HG03135 (cell line): Measurements from ENCODE around the gene CAMTA1.

Source experiments
- ATAC-seq: cut with Tn5 transposase; IDR thresholded peaks from one replicate; pipeline ENCODE4 v1.9.1; 2021; ENCODE audit warnings: mild to moderate bottlenecking, moderate library complexity; ENCODE audit not compliant: unreplicated experiment

Gene CAMTA1

DNA sequence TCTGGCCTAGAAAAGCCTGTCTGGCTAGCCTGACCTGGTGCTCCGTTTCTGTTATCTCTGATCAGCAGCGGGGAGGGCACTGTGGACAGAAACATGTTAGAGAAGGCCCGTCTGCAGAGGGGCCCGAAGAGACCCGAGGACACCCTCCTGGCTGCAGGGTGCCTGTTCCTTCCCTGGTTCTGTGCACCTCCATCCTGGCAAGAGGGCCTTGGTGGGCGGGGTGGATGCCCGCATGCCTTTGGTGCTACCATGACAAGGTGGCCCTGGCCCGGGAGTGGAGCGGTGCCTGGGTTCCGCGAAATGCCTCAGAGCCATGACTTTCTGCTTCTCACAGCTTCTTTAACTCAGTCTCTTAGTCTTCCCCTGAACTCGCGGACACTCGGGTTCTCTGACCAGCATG lies 233.6 kb downstream of the CAMTA1 start:
- ATAC-seq, result no peak

DNA sequence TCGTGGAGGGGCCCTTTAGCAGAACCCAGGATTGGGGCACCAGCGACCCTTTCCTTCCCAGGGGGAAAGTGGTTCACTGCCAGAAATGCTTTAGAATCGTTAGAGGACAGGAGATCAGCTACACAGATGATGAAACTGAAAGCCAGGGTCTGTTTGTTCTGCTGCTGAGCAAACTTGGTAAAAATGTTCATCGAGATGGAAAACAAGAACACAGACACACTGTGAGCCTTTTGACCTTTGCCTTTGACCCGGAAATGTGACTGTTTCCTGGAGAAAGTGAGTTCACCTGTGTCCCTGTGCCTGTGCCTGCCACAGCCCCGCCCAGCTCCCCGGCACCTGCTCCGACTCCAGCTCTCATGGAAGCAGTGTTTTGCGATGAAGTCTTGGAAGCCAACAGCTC lies 234.3 kb downstream of the CAMTA1 start:
- no peak for ATAC-seq

DNA sequence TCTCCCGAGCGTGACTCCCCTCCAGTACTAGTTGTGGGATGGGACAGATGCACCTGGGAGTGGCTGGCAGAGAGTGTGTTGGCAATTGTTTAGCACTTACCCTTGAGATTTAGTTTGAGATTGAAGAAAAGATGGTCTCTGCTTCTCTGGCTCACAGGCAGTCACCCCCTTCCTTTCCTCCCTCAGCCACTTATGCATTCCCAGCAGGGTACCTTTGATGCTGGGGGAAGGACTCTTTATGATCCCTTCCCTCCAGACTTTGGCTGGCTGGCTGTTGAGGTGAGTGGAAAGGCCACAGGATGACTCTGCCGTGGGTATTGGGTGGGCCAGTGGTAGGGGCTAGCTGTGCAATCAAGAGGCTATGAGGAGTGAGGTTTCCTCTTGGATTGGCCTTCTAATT lies 236.8 kb downstream of the CAMTA1 start:
- no peak for ATAC-seq

DNA sequence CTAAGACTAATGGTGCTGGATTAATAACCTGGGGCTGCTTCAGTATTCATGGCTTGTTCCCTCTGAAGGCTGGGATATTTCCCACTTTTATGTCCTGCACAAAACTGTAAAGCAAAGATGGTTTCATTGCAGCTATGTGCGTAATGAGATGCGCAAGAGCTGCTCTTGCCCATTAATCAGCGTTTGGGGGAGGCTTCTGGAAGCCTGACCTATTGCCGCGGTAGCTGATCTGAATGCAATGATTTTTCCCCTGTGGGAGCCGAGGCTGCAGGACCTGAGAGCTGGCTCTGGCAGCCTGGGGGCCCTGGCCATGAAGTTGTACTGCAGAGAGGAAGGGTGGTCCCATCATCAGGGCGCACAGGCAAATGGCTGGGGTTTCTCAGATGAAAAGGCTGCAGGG lies 239.8 kb downstream of the CAMTA1 start:
- ATAC-seq, result no peak

DNA sequence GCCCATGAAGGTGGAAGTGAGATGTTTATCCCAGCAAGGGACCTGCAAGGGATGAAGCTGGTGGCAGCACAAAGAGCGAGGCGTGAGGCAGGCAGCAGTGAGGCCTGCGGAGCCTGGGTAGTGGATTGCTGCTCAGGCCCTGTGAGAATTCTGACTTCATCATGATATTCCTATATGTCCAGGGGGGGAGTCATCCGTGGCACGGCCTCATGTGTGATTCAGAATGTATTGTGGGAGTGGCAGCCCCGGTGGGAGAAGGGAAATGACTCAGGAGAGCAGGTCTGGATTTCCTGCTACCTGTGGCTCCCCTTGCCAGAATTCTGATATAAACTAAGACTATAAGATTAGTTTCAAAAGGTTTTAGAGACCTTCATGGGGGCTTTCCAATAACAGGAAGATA lies 240.9 kb downstream of the CAMTA1 start:
- ATAC-seq, result no peak

DNA sequence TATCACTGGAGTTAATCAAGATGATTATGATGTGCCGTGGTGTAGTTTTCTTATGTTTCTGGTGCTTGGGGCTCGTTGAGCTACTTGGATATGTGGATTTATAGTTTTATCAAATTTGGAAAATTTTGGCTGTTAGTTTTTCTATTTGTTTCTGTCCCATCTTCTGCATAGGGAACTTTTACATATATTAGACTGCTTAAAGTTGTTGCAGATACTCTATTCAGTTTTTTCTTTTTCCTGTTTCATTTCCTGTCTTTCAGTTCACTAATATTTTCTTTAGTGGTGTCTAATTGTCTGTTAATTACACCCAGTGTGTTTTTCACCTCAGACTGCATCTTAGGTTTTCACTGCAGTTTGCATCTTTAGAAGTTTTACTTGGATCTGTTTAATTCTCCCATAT lies 247.7 kb downstream of the CAMTA1 start:
- ATAC-seq, result no peak

DNA sequence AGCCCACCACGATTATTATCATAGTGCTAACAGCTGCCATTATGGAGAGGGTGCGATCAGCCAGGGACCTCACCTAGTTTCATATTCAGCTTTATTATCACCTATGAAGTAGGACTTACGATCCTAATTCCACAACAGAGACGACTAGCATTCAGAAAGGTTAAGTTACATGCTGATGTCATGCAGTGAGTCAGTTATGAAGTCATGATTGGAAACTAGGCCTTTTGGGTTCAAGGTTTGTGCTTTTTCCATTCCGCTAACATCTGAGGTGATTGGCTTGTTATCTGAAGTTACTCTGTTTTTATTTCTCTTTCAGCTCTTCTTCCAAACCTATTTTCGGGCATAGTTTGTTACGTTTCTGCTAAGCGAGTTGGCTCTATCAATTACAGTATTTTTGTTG lies 251.1 kb downstream of the CAMTA1 start:
- no peak for ATAC-seq

DNA sequence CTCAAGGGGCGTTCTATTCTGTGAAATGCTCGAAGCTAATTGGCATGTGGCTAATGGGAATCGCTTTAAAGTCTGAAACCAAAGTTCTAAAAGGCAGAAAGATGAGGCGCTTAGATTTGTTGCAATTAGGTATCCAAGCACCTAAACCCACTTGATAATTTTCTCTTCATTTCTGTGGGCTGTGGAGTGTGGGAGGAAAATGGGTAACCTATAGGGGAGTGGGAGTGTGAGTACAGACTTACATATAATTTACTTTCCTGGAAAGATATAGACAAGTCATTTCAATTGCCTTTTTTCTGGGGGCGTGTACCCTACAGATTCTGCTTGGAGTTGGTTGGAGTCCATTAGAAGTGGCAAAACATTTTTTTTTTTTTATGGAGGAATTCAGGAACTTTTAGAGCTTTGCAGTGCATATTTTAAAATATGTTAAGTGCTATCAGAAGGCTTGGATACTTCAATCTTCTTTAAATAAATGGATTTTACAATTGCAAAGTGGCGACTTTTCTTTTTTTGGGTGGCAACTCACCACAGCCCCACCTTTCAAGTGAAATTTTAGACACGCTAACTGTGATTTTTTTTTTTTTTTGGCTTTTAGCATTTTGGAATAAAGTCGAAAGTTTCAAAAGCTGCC lies 254.5 kb downstream of the CAMTA1 start:
- ATAC-seq, result no peak

DNA sequence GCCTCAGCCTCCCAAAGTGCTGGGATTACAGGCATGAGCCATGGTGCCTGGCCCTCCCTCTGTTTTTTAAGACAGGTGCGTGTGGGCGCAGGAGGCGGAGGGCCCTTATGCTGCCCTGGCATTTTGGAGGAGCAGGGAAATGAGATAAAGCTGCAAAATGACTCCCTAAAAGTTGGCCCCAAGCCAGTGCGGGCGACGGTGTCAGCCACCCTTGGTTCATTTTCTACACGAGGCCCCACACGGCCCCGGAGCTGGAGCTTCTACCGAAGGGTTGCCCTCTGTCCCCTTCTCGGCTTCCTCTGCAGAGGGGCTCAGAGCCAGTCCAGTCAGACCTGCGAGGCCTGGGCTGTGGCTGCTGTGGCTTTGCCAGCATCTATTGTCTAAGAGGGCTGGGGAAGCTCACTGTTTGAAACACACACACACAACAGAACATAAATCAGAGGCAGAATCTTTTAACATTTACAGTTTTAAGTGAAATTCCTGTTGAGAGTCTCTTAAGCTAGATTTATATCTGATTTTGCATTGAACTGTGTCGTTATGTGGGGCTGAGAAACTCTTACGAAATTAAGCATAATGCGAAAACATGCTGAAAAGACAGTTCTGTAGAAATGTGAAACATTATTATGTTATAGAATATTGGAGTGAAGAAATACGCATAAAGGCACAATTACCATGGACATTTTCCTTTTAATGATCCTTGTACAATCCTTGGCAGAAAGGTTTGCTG lies 255.9 kb downstream of the CAMTA1 start:
- no peak for ATAC-seq

DNA sequence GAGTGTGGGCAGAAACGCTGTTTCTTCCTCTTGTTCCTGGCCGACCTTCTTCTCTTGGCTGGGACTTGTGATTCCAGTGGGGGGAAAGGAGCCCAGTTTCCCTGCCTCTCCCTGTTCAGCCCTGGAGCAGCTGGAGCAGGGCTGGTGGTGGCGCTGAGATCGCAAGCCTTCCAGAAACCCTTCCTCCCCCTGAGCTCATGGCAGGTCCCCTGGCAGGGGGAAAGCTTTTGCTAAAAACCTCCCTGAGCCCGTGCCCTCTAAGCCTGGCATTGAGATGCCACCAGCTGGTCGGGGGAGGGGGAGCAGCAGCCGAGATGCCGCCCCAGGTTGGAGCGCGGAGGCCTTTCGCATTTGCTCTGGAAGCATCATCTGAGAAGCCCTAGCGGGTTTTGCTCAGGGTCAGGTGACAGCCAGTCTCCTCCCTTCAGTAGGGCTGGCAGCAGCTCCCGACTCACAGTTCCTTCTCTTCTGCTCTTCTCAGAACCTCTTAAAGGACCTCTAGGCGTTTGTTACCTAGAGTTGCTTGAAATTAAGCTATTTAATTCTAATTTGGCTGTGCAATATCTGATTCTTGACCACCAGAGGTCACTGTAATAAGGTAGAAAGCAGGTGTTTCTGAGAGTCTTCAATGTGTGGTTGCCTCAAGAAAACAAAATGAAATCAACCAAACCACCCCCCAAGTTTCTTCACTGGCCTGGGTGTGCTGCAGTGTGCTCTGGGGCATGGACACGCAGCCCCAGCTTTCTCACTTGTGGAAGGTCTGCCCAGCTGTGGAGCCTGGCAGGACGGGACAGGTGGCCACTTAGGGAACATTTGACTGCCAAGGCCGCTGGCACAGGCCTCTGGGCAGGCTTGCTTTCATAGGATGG lies 257.3 kb downstream of the CAMTA1 start:
- ATAC-seq, result no peak

DNA sequence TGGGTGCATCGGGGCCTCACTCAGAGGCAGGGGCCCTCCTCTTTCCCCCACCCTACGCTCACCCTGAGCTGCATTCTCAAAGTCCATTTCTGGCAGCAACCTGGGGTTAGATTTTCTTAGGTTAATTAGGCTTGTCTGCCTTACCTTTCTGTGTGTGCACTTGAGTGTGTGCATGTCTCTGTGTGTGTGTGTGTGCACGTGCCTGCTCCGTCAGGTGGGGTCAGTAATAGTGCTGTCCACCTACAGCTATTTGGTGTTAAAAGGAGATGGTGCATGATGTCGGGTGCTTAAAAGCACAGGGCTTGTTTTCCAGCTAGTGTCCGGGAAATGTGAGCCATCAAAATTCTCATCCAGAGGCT lies 257.9 kb downstream of the CAMTA1 start:
- ATAC-seq, result no peak

DNA sequence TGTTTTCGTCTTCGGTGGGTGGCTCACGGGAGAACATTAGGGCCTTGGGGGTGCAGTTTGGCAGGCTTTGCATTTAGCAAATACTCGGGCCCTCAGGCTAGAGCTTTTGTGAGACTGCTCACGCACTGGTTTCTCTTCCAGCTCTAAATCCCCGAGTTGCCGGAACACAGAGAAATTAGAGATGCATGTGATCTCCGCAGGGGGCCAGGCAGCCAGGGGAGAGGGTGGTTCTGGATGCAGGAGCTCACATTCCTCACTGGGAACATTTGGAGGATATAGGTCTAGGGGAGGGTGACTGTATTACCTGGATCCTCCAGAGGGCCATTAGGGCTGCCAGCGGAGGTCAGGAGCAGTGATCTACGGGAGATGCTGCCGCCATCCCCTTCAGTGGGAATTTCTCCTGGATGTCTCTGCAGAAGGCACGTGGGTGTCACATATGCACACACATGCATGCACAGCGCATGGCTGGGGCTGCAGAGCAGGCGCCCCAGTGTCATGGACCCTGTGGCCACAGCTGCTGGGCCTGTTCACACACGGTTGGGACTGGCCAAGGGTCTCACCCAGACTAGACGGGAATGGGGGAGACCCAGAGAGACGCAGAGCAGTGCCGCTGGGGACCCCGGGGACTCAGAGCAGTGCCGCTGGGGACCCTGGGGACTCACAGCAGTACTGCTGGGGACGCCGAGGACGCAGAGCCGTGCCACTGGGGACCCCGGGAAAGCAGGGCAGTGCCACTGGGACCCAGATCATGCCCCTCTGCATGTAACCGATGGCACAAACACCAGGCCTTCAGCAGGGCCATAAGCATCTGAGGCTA lies 258.7 kb downstream of the CAMTA1 start:
- ATAC-seq, result no peak

DNA sequence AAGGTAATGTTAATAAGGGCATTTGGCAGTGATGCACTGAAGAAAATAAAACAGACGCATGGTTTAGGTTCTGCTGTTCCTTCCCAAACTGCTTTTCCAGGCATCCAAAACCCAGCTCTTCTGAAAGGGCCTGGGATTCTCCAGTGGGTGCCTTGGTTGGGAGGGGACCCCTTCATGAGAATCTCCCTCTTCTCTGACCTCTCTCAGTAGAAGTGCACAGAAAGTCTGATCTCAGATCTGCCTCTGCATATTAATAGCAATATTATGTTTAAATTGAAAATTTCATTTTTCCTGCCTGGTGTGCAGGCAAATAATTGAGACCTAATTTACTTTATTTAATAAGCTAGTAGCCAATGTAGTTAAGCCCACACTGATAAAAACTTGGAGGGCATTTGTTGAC lies 260.6 kb downstream of the CAMTA1 start:
- no peak for ATAC-seq

DNA sequence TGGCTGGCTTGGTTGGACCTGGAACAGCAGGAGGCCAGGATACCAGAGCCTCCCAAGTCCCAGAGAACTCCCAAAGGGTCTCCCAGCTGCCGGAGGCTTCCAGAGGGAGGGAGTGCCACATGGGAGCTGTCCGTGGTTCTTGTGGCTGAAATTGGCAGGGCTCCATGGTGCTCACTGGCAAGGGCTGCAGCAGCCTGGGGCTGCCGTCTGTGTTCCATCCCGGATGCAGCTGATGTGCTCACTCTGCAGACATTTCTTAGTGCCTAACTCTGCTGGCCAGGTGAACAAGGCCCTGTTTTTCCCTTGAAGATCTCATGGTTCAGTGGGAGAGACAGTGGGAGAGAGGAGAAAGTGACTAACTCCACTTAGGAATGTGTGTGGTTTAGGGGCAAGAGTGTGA lies 261.1 kb downstream of the CAMTA1 start:
- no peak for ATAC-seq

DNA sequence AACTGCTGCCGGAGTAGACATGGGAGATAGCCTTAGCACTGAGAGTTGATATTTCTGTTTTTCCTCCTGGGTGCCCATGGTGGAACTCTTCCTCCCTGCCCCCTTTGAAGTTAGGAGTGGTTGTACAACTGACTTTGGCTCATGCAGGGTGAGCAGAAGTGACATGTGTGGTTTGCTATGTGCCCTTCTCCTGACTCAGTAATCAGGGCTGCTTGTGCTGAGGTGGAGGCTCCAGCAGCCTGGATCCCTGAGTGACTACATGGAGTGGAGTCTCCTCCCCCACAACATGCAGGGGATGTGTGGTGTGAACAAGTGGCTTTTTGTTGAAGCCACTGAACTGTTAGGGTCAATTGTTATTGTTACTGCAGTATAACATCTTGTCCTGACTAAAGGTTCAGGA lies 261.6 kb downstream of the CAMTA1 start:
- ATAC-seq, result no peak

DNA sequence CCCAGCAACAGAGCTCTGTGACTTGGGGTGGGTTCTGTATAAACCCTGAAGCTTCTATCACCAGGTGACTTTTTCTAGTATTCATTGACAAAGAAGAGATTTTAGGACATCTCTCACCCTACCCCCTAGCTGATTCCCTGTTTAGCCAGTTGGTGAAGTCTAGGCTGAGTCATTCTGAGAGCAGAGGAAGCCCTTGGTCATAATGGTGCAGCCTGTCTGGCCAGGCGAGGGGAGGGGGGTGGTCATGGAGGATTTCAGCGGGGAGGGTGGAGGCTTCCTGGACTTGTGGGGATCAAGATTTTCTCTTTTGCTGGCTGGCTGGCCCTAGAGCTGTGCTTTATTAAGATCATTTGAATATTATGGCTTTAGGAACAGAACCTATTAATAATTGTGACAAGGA lies 262.6 kb downstream of the CAMTA1 start:
- ATAC-seq, result no peak

DNA sequence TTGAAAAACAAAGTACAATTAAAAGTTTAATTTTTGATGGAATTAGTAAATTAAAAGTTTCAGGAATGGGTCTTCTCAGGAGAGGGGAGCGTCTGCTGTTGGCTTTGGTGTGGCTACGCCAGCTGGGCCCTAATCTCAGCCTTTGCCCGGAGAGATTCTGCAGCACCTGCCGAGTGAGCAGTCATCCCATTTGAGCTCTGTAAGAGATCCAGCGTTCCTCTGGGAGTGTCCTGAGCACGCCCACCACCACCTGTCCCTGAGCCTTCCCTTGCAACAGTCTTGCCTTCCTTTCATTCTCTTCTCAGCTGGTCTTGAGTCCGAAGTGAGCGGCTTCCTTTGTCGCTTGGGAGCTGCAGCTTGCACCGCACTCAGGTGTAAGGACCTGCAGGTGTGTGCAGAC lies 263.1 kb downstream of the CAMTA1 start:
- ATAC-seq, result no peak

DNA sequence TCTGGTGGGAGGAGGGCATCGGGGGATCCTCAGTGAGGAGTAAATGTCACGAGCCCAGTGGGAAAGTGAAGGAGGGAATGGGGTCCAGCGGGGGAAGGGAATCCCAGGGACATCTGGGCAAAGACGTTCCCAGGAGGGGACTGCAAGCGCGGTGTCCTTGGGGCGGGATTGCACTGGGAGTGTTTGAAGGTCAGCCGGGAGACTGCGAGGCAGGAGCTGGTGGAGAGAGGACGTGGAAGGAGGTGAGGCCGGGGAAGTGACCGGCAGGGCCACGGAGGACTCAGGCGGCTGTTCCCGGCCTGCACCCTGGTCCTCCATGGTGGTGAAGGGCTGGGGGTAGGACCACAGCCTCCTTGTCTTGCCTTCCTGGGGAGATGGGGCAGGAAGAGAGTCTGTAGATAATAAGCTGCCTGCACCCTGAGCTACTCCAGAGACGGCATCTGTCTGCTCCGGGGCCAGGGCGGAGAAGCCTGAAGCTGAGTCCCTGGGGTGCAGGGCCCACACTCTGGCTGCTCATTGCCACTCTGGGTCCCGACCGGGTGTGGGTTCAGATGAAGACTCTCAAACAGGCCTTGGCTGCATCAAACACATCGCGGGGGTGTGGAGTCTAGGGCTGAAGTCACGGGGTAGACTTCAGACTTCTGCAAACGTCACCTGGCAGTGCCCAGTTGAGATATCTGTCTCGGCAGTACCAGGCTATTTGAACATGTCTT lies 264.8 kb downstream of the CAMTA1 start:
- ATAC-seq, result no peak

DNA sequence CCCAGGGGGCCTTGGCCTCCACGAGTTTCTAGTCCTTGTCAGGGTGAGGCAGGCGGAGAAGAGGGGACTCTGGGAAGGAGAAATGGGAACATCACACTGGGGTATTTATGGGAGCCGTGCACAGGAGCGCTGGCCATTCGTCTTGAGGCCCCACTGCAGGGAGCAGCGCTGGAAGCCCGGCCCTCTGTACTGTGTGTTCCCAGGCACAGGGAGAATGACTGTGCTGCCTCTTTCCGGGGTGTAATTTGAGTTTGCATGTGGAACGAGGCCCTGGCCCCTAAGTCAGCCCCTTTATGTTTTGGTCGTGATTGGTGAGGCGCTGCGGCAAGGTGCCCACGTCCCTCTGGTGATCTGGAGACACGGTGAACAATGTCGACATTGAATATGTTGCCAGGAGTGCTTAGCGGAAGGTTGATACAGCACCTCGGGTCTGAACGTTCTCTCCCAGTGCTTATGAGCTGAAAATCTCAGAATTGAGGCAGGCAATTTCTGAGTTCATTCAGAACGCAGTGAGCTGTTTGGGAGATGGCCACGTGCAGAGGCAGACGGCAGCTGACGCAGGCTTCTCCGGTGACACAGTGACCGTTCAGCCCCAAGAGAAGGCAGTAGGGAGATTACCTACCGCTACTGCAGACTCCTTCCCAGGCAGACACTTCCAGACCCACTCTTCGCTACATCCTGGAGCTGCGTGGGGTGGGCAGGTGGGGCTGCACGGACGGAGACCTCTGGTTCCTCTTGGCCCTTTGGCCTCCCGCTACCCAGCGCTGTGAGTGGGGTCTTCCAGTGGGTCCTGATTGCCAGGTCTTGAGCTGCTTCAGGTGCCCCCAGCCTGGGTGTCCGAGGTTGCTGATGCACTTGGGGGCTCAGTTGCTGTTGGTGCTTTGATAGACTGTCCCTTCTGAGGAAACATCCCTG lies 265.8 kb downstream of the CAMTA1 start:
- ATAC-seq, result no peak

DNA sequence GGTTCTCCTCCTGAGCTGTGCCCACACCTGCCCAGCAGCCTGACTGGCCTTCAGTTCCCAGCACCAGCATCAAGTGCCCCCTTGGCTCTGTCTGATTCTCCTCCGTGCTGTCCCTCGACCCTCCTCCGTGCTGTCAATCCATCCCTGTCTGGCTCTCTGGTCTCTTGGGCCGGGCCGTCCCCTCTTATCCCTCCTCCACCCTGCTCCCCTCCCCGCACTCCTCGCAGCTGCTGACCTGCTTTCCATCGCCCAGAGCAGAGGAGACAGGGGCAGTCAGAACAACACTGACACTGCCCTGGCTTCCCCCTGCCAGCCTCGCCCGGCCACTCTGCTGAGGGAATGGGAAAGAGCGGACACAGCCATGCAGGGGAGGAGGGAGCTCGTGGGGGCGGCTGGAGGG lies 267.4 kb downstream of the CAMTA1 start:
- no peak for ATAC-seq
